Peyer's patch (tissue), 4 donors: ENCODE measurements around the gene VCL.

ENCODE experiments used
- POLR2A ChIP-seq, 2 donors: fragments of 450-650 bp; IDR thresholded peaks; one replicate each; pipeline ENCODE4 v1.5.1; 2017; ENCODE audit warnings: antibody characterized with exemption in 2 of 2, mild to moderate bottlenecking in 2 of 2, moderate library complexity in 2 of 2
- TF ChIP-seq, protein P1 (sequence below), 6 experiments: fragments of 450-650 bp in 4 of 6; fragments of 200-600 bp in 2 of 6; sonication (generic) in 1 of 6; IDR thresholded peaks; one replicate each; pipeline ENCODE4 v1.5.1; 2017 to 2019; ENCODE audit warnings: antibody characterized with exemption in 6 of 6, mild to moderate bottlenecking in 3 of 6, moderate library complexity in 1 of 6

DNA sequence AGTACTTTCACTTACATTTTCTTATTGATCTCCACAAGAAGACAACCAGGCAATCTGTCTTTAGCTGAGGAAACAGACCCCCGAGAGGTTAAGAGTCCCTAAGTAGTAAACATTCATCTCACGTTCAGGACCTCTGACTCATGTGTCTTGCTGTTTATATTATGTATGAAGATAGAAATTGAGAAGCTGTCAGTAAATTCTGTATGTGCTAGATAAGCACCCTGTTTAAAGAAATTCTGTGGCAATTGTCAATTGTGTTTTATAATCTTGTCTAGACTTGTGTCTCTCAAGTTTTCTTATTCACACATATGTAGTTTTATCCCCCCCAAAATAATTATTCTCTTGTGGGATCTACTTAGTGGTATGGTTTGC is 167.6 kb downstream of the VCL start:
- TF ChIP-seq, protein P1, sequence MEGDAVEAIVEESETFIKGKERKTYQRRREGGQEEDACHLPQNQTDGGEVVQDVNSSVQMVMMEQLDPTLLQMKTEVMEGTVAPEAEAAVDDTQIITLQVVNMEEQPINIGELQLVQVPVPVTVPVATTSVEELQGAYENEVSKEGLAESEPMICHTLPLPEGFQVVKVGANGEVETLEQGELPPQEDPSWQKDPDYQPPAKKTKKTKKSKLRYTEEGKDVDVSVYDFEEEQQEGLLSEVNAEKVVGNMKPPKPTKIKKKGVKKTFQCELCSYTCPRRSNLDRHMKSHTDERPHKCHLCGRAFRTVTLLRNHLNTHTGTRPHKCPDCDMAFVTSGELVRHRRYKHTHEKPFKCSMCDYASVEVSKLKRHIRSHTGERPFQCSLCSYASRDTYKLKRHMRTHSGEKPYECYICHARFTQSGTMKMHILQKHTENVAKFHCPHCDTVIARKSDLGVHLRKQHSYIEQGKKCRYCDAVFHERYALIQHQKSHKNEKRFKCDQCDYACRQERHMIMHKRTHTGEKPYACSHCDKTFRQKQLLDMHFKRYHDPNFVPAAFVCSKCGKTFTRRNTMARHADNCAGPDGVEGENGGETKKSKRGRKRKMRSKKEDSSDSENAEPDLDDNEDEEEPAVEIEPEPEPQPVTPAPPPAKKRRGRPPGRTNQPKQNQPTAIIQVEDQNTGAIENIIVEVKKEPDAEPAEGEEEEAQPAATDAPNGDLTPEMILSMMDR (IDR thresholded peaks at IDR 0.05), result no peak
- no peak for TF ChIP-seq POLR2A (IDR thresholded peaks at IDR 0.05)
